GM23248 (cell line): ENCODE results near the gene UBASH3B.

ENCODE experiments used
- EZH2 ChIP-seq: fragments of 200-600 bp; sonication (generic); IDR thresholded peaks from 2 replicates; pipeline ENCODE4 v1.6.1; 2018; ENCODE audit warnings: antibody characterized with exemption, mild to moderate bottlenecking; ENCODE audit not compliant: insufficient read depth, poor library complexity, severe bottlenecking
- EZH2phosphoT487 ChIP-seq: fragments of 200-600 bp; sonication (generic); IDR thresholded peaks from 2 replicates; pipeline ENCODE4 v1.6.1; 2018; ENCODE audit warnings: antibody characterized with exemption, moderate library complexity, mild to moderate bottlenecking, low read depth; ENCODE audit not compliant: insufficient read depth

- TF ChIP-seq EZH2, result no peak
- no peak for TF ChIP-seq EZH2phosphoT487
These were observed 8.8 kb upstream of the UBASH3B start for GRCh38 chr11:122646549-122647340.
